Measurements from ENCODE around the gene ATP9A. TPM values are rescaled to one million over a fixed set of nuclear protein-coding genes. Genes with fewer than 3 reads are reported as not detected.
"Not testable (repeated sequence)": the region's sequence is repeated elsewhere in the genome, so short reads cannot be mapped to it uniquely, and the experiment has no call there.

The ATP9A gene
- total and polyA plus RNA-seq, 2 donors (not counting 1 experiment from before 2014, with no cell fraction given): 23.3 to 96.3 TPM

- H3K4me3 ChIP-seq (replicated peaks in 1 of 4; ENCODE audit: control extremely low read depth in 1 of 4, insufficient read depth in 1 of 4, low read depth in 3 of 4, low read length in 4 of 4): no peak overlapping the region
- TF ChIP-seq, protein P1, sequence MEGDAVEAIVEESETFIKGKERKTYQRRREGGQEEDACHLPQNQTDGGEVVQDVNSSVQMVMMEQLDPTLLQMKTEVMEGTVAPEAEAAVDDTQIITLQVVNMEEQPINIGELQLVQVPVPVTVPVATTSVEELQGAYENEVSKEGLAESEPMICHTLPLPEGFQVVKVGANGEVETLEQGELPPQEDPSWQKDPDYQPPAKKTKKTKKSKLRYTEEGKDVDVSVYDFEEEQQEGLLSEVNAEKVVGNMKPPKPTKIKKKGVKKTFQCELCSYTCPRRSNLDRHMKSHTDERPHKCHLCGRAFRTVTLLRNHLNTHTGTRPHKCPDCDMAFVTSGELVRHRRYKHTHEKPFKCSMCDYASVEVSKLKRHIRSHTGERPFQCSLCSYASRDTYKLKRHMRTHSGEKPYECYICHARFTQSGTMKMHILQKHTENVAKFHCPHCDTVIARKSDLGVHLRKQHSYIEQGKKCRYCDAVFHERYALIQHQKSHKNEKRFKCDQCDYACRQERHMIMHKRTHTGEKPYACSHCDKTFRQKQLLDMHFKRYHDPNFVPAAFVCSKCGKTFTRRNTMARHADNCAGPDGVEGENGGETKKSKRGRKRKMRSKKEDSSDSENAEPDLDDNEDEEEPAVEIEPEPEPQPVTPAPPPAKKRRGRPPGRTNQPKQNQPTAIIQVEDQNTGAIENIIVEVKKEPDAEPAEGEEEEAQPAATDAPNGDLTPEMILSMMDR (conservative IDR thresholded peaks at IDR 0.05 in 1 of 2, IDR thresholded peaks at IDR 0.05 in 1 of 2; ENCODE audit: low read depth in 1 of 2, low read length in 2 of 2): no peak
- TF ChIP-seq EZH2 (IDR thresholded peaks at IDR 0.05; ENCODE audit: low read length, missing control alignments): no peak
- no peak overlapping the region for H2AFZ ChIP-seq (ENCODE audit: low read length)
- no peaks in the 10 kb centered on the region for H3K36me3 ChIP-seq (ENCODE audit: control insufficient read depth, insufficient read depth, low read length)
- no peaks in the 10 kb centered on the region for H4K20me1 ChIP-seq (ENCODE audit: control insufficient read depth, extremely low read depth, insufficient read depth, low read length)
- no peak overlapping the region for H3K9ac ChIP-seq (ENCODE audit: insufficient read depth, low read length)
- no peaks in the 10 kb centered on the region for H3K9me3 ChIP-seq (ENCODE audit: control insufficient read depth, insufficient read depth, low read depth, low read length)
- H3K4me1 ChIP-seq (ENCODE audit: control insufficient read depth, extremely low read depth, insufficient read depth, low read length): no peaks in the 10 kb centered on the region
- H3K79me2 ChIP-seq (ENCODE audit: control insufficient read depth, insufficient read depth, low read length): no peaks in the 10 kb centered on the region
- no peaks in the 10 kb centered on the region for H3K27me3 ChIP-seq (ENCODE audit: control insufficient read depth, insufficient read depth, low read length)
- no peak overlapping the region for H3K27ac ChIP-seq (ENCODE audit: insufficient read depth, low read length)
- H3K4me2 ChIP-seq (ENCODE audit: extremely low read depth, insufficient read depth, low read length): no peak overlapping the region
- no peak for DNase-seq (ENCODE audit: low read depth in 2 of 2)
Measured at GRCh38 chr20:51789434-51789833, 21.2 kb upstream of the ATP9A start.

- Histone ChIP-seq H2AFZ (ENCODE audit: low read length) (no peak overlapping the region), H3K4me3 (replicated peaks in 1 of 4; ENCODE audit: control extremely low read depth in 1 of 4, insufficient read depth in 1 of 4, low read depth in 3 of 4, low read length in 4 of 4) (no peak overlapping the region), H3K79me2 (ENCODE audit: control insufficient read depth, insufficient read depth, low read length) (no peaks in the 10 kb centered on the region), H4K20me1 (ENCODE audit: control insufficient read depth, extremely low read depth, insufficient read depth, low read length) (no peaks in the 10 kb centered on the region), H3K4me1 (ENCODE audit: control insufficient read depth, extremely low read depth, insufficient read depth, low read length) (no peaks in the 10 kb centered on the region), H3K27me3 (ENCODE audit: control insufficient read depth, insufficient read depth, low read length) (no peaks in the 10 kb centered on the region), H3K36me3 (ENCODE audit: control insufficient read depth, insufficient read depth, low read length) (no peaks in the 10 kb centered on the region), H3K4me2 (ENCODE audit: extremely low read depth, insufficient read depth, low read length) (no peak overlapping the region), H3K9me3 (ENCODE audit: control insufficient read depth, insufficient read depth, low read depth, low read length) (no peaks in the 10 kb centered on the region), H3K27ac (ENCODE audit: insufficient read depth, low read length) (no peak overlapping the region), H3K9ac (ENCODE audit: insufficient read depth, low read length) (no peak overlapping the region)
- DNase-seq (ENCODE audit: low read depth in 2 of 2): no peak
- TF ChIP-seq EZH2 (IDR thresholded peaks at IDR 0.05; ENCODE audit: low read length, missing control alignments): no peak
- TF ChIP-seq, protein P1 (conservative IDR thresholded peaks at IDR 0.05 in 1 of 2, IDR thresholded peaks at IDR 0.05 in 1 of 2; ENCODE audit: low read depth in 1 of 2, low read length in 2 of 2): no peak
Measured at GRCh38 chr20:51788822-51789221, 20.6 kb upstream of the ATP9A start.

GRCh38 chr20:51784299-51784698 lies 16.1 kb upstream of the ATP9A start:
- no peaks in the 10 kb centered on the region for H4K20me1 ChIP-seq (ENCODE audit: control insufficient read depth, extremely low read depth, insufficient read depth, low read length)
- H3K9ac ChIP-seq (ENCODE audit: insufficient read depth, low read length): no peak overlapping the region
- H3K9me3 ChIP-seq (ENCODE audit: control insufficient read depth, insufficient read depth, low read depth, low read length): no peaks in the 10 kb centered on the region
- no peak overlapping the region for H3K4me2 ChIP-seq (ENCODE audit: extremely low read depth, insufficient read depth, low read length)
- no peak overlapping the region for H3K4me3 ChIP-seq (replicated peaks in 1 of 4; ENCODE audit: control extremely low read depth in 1 of 4, insufficient read depth in 1 of 4, low read depth in 3 of 4, low read length in 4 of 4)
- no peaks in the 10 kb centered on the region for H3K36me3 ChIP-seq (ENCODE audit: control insufficient read depth, insufficient read depth, low read length)
- no peak for DNase-seq (ENCODE audit: low read depth in 2 of 2)
- H3K4me1 ChIP-seq (ENCODE audit: control insufficient read depth, extremely low read depth, insufficient read depth, low read length): no peaks in the 10 kb centered on the region
- no peaks in the 10 kb centered on the region for H3K79me2 ChIP-seq (ENCODE audit: control insufficient read depth, insufficient read depth, low read length)
- H3K27ac ChIP-seq (ENCODE audit: insufficient read depth, low read length): no peak overlapping the region
- no peaks in the 10 kb centered on the region for H3K27me3 ChIP-seq (ENCODE audit: control insufficient read depth, insufficient read depth, low read length)
- no peak for TF ChIP-seq EZH2 (IDR thresholded peaks at IDR 0.05; ENCODE audit: low read length, missing control alignments)
- TF ChIP-seq, protein P1 (conservative IDR thresholded peaks at IDR 0.05 in 1 of 2, IDR thresholded peaks at IDR 0.05 in 1 of 2; ENCODE audit: low read depth in 1 of 2, low read length in 2 of 2): no peak
- H2AFZ ChIP-seq (ENCODE audit: low read length): no peak overlapping the region

DNA sequence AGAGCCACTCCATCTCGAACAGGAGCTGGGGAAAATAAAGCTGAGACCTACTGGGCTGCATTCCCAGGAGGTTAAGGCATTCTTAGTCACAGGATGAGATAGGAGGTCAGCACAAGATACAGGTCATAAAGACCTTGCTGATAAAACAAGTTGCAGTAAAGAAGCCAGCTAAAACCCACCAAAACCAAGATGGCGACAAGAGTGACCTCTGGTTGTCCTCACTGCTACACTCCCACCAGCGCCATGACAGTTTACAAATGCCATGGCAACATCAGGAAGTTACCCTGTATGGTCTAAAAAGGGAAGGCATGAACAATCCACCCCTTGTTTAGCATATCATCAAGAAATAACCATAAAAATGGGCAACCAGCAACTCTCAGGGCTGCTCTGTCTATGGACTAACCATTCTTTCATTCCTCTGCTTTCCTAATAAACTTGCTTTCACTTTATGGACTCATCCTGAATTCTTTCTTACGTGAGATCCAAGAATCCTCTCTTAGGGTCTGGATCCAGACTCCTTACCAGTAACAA lies 10.1 kb upstream of the ATP9A start:
- H3K4me2 ChIP-seq (ENCODE audit: extremely low read depth, insufficient read depth, low read length); H3K9ac ChIP-seq (ENCODE audit: insufficient read depth, low read length); H3K27me3 ChIP-seq (ENCODE audit: control insufficient read depth, insufficient read depth, low read length); H3K9me3 ChIP-seq (ENCODE audit: control insufficient read depth, insufficient read depth, low read depth, low read length); H3K4me3 ChIP-seq (replicated peaks in 1 of 4; ENCODE audit: control extremely low read depth in 1 of 4, insufficient read depth in 1 of 4, low read depth in 3 of 4, low read length in 4 of 4); H3K36me3 ChIP-seq (ENCODE audit: control insufficient read depth, insufficient read depth, low read length); H3K79me2 ChIP-seq (ENCODE audit: control insufficient read depth, insufficient read depth, low read length); DNase-seq (ENCODE audit: low read depth in 2 of 2); H2AFZ ChIP-seq (ENCODE audit: low read length); H3K4me1 ChIP-seq (ENCODE audit: control insufficient read depth, extremely low read depth, insufficient read depth, low read length); H3K27ac ChIP-seq (ENCODE audit: insufficient read depth, low read length); H4K20me1 ChIP-seq (ENCODE audit: control insufficient read depth, extremely low read depth, insufficient read depth, low read length): not testable (repeated sequence)
